Neuronal stem cell (in vitro differentiated cells): ENCODE measurements around the gene PIK3AP1.

Experiments used
- DNase-seq: peaks from one replicate; pipeline ENCODE4 v3.0.0-alpha.2; 2013; ENCODE audit warnings: low spot score
- H2AFZ ChIP-seq: one replicate; pipeline ENCODE4 v1.6.1; 2013; ENCODE audit warnings: mild to moderate bottlenecking, low read length, inconsistent platforms
- H2AK5ac ChIP-seq: 2 replicates; pipeline ENCODE4 v1.6.1; 2013; ENCODE audit warnings: low read depth, mild to moderate bottlenecking, inconsistent platforms, low read length, moderate library complexity, mixed read lengths
- H2BK120ac ChIP-seq: 2 replicates; pipeline ENCODE4 v1.6.1; 2013; ENCODE audit warnings: low read depth, mild to moderate bottlenecking, inconsistent platforms, low read length, moderate library complexity, mixed read lengths
- H2BK12ac ChIP-seq: one replicate; pipeline ENCODE4 v1.6.1; 2013; ENCODE audit warnings: low read length, inconsistent platforms
- H2BK15ac ChIP-seq: 2 replicates; pipeline ENCODE4 v1.6.1; 2013; ENCODE audit warnings: mild to moderate bottlenecking, low read length, inconsistent platforms, mixed read lengths
- H2BK5ac ChIP-seq: one replicate; pipeline ENCODE4 v1.6.1; 2013; ENCODE audit warnings: inconsistent platforms, mild to moderate bottlenecking, low read length, moderate library complexity
- H3K14ac ChIP-seq: one replicate; pipeline ENCODE4 v1.6.1; 2013; ENCODE audit warnings: low read length, inconsistent platforms
- H3K18ac ChIP-seq: 2 replicates; pipeline ENCODE4 v1.6.1; 2013; ENCODE audit warnings: low read length, inconsistent platforms
- H3K23ac ChIP-seq: 2 replicates; pipeline ENCODE4 v1.6.1; 2013; ENCODE audit warnings: low read depth, mild to moderate bottlenecking, mixed read lengths, low read length, inconsistent platforms; ENCODE audit not compliant: poor library complexity
- H3K27ac ChIP-seq: replicated peaks from 3 replicates; pipeline ENCODE4 v1.5.1; 2013; ENCODE audit warnings: low read length, inconsistent platforms
- H3K27me3 ChIP-seq, 3 experiments: 2 replicates each; pipeline ENCODE4 v1.6.1; 2013; ENCODE audit warnings: low read length in 3 of 3, mild to moderate bottlenecking in 2 of 3, inconsistent platforms in 1 of 3, low read depth in 1 of 3, mixed read lengths in 1 of 3, moderate library complexity in 1 of 3; ENCODE audit not compliant: control insufficient read depth in 3 of 3, insufficient read depth in 3 of 3
- H3K36me3 ChIP-seq, 2 donors: replicated peaks in 1 of 2; 2 replicates each; pipeline ENCODE4 v1.6.1; 2013; ENCODE audit warnings: low read length in 2 of 2; ENCODE audit not compliant: control insufficient read depth in 2 of 2, insufficient read depth in 2 of 2
- H3K4ac ChIP-seq: 2 replicates; pipeline ENCODE4 v1.6.1; 2013; ENCODE audit warnings: inconsistent platforms, mild to moderate bottlenecking, low read length, moderate library complexity
- H3K4me1 ChIP-seq, 2 donors: 1 replicate in 1 of 2; 2 replicates in 1 of 2; pipeline ENCODE4 v1.6.1; 2013; ENCODE audit warnings: low read length in 2 of 2, low read depth in 1 of 2; ENCODE audit not compliant: control insufficient read depth in 2 of 2, insufficient read depth in 1 of 2
- H3K4me2 ChIP-seq: one replicate; pipeline ENCODE4 v1.6.1; 2013; ENCODE audit warnings: mild to moderate bottlenecking, low read length, inconsistent platforms; ENCODE audit not compliant: insufficient read depth, poor library complexity, severe bottlenecking
- H3K4me3 ChIP-seq, 2 donors: 2 replicates each; pipeline ENCODE4 v1.5.1; 2013; ENCODE audit warnings: low read length in 2 of 2, mild to moderate bottlenecking in 2 of 2, inconsistent platforms in 1 of 2, moderate library complexity in 1 of 2
- H3K79me1 ChIP-seq: one replicate; pipeline ENCODE4 v1.6.1; 2013; ENCODE audit warnings: low read depth, mild to moderate bottlenecking, inconsistent platforms, low read length, moderate library complexity
- H3K9ac ChIP-seq: one replicate; pipeline ENCODE4 v1.6.1; 2013; ENCODE audit warnings: mild to moderate bottlenecking, low read depth, low read length, inconsistent platforms; ENCODE audit not compliant: poor library complexity
- H3K9me3 ChIP-seq, 2 donors: replicated peaks in 1 of 2; 2 replicates each; pipeline versions ENCODE3 to v1.6.1; 2013; ENCODE audit warnings: low read length in 2 of 2, mild to moderate bottlenecking in 2 of 2, inconsistent platforms in 1 of 2, low read depth in 1 of 2, mixed read lengths in 1 of 2, moderate library complexity in 1 of 2; ENCODE audit not compliant: control insufficient read depth in 2 of 2, insufficient read depth in 1 of 2
- H4K8ac ChIP-seq: one replicate; pipeline ENCODE4 v1.6.1; 2013; ENCODE audit warnings: low read depth, mild to moderate bottlenecking, inconsistent platforms, low read length, moderate library complexity
- H4K91ac ChIP-seq: one replicate; pipeline ENCODE4 v1.6.1; 2013; ENCODE audit warnings: low read length, low read depth, mild to moderate bottlenecking, inconsistent platforms; ENCODE audit not compliant: poor library complexity
- WGBS, 2 donors: extraction: QIAGEN DNeasy Blood & Tissue Kit; methylation state at CpG; one replicate each; pipeline ENCODE4 v1.1.7; 2013; ENCODE audit warnings: missing lambda C conversion rate in 2 of 2, mixed read lengths in 1 of 2; ENCODE audit not compliant: insufficient read length in 2 of 2, insufficient replicate concordance in 1 of 2; ENCODE audit errors: extremely low coverage in 2 of 2; 5-methylcytosine and 5-hydroxymethylcytosine counted together

PIK3AP1 gene

DNA sequence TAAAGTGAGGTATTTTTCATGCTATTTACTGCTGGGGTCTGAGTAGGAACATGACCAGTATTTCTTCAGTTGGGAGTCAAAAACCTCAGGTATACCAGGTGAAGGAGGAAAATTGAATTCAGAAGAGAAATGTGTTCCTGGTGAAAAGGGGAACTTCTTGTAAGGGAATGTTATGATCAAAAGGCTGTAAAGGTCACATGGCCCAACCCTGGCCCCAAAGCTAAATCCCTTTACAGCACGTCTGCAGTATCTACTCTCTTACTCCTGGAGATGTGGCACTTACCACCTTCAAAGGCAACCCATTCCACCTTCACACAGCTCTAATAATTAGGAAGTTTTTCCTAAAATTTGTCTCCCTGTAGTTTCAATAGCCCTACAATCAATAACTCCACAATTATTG lies 15.2 kb downstream of the PIK3AP1 start:
- H3K9me3 ChIP-seq, result no peaks in the 10 kb centered on the region

GRCh38 chr10:96704563-96704962 lies 15.8 kb downstream of the PIK3AP1 start:
- Histone ChIP-seq H4K8ac (no peak overlapping the region), H3K4me3 (no peak overlapping the region), H3K9ac (no peak overlapping the region), H2BK5ac (no peak overlapping the region), H2AK5ac (no peak overlapping the region), H3K9me3 (no peaks in the 10 kb centered on the region), H3K4me2 (no peak overlapping the region), H3K36me3 (no peaks in the 10 kb centered on the region), H2BK15ac (no peak overlapping the region), H2BK12ac (no peak overlapping the region), H3K23ac (no peak overlapping the region), H4K91ac (no peak overlapping the region), H3K27me3 (peaks cover 0 to 4% (median 0%) of the 10 kb centered on the region in 3 experiments), H3K14ac (no peak overlapping the region), H2AFZ (no peak overlapping the region), H2BK120ac (no peak overlapping the region), H3K18ac (no peak overlapping the region), H3K27ac (no peak overlapping the region), H3K4me1 (no peaks in the 10 kb centered on the region), H3K79me1 (no peaks in the 10 kb centered on the region), H3K4ac (no peak overlapping the region)
- no CpG with 5 or more reads among the region's 4 CpGs for WGBS, 2 donors
- no peak for DNase-seq

More for the DNA sequence above, 15.2 kb downstream of the PIK3AP1 start:
- no peak for DNase-seq
- no peak overlapping the region for H3K18ac ChIP-seq
- H3K4ac ChIP-seq, result no peak overlapping the region
- H3K79me1 ChIP-seq, result no peaks in the 10 kb centered on the region
- no peak overlapping the region for H3K14ac ChIP-seq
- H2BK120ac ChIP-seq, result no peak overlapping the region
- no peak overlapping the region for H3K9ac ChIP-seq
- no peak overlapping the region for H3K4me2 ChIP-seq
- H2AFZ ChIP-seq, result no peak overlapping the region
- H2BK15ac ChIP-seq, result no peak overlapping the region
- no peak overlapping the region for H3K23ac ChIP-seq
- H3K4me1 ChIP-seq, result no peaks in the 10 kb centered on the region
- no peak overlapping the region for H3K4me3 ChIP-seq
- no CpG with 5 or more reads among the region's 1 CpG for WGBS, 2 donors
- H2BK5ac ChIP-seq, result no peak overlapping the region
- no peaks in the 10 kb centered on the region for H3K36me3 ChIP-seq
- peaks cover 0 to 2% (median 0%) of the 10 kb centered on the region in 3 experiments for H3K27me3 ChIP-seq
- no peak overlapping the region for H2AK5ac ChIP-seq
- H3K27ac ChIP-seq, result no peak overlapping the region
- no peak overlapping the region for H4K8ac ChIP-seq
- no peak overlapping the region for H2BK12ac ChIP-seq
- H4K91ac ChIP-seq, result no peak overlapping the region

GRCh38 chr10:96703358-96703757 lies 17.0 kb downstream of the PIK3AP1 start:
- no CpG with 5 or more reads among the region's 4 CpGs for WGBS, 2 donors
- no peak overlapping the region for H4K91ac ChIP-seq
- no peak for DNase-seq
- H4K8ac ChIP-seq, result no peak overlapping the region
- H2BK120ac ChIP-seq, result no peak overlapping the region
- no peak overlapping the region for H2AFZ ChIP-seq
- H2BK5ac ChIP-seq, result no peak overlapping the region
- H3K36me3 ChIP-seq, result no peaks in the 10 kb centered on the region
- no peak overlapping the region for H3K14ac ChIP-seq
- no peak overlapping the region for H3K18ac ChIP-seq
- peaks cover 0 to 5% (median 0%) of the 10 kb centered on the region in 3 experiments for H3K27me3 ChIP-seq
- H3K9ac ChIP-seq, result no peak overlapping the region
- no peaks in the 10 kb centered on the region for H3K4me1 ChIP-seq
- H2AK5ac ChIP-seq, result no peak overlapping the region
- H3K4me2 ChIP-seq, result no peak overlapping the region
- no peak overlapping the region for H3K23ac ChIP-seq
- H3K4me3 ChIP-seq, result no peak overlapping the region
- H3K27ac ChIP-seq, result no peak overlapping the region
- H3K9me3 ChIP-seq, result no peaks in the 10 kb centered on the region
- H3K79me1 ChIP-seq, result no peaks in the 10 kb centered on the region
- H3K4ac ChIP-seq, result no peak overlapping the region
- H2BK12ac ChIP-seq, result no peak overlapping the region
- no peak overlapping the region for H2BK15ac ChIP-seq

DNA sequence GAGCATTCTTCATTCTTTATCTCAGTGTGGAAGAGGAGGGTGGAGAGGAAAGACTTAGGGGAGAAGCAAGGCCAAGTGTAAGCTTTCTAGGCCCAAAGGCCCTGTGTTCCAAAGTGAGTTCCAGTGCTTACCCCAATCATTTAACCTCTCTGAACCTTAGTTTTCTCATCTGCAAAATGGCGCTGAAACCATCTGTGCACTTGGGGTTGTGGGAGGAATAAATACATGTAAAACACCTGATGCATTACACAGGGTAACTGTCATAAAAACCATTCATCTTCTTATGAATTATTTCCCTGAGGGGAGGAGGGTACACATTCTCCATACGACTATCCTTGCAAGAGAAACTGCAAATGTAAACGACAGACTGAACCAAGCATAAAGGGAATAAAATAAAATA lies 19.0 kb downstream of the PIK3AP1 start:
- no peak overlapping the region for H3K4ac ChIP-seq
- H2AK5ac ChIP-seq, result no peak overlapping the region
- H2BK12ac ChIP-seq, result no peak overlapping the region
- H3K9me3 ChIP-seq, result no peaks in the 10 kb centered on the region
- no peak for DNase-seq
- H3K18ac ChIP-seq, result no peak overlapping the region
- H2AFZ ChIP-seq, result no peak overlapping the region
- H3K14ac ChIP-seq, result no peak overlapping the region
- H2BK120ac ChIP-seq, result no peak overlapping the region
- H3K4me2 ChIP-seq, result no peak overlapping the region
- WGBS, 2 donors, result no CpG with 5 or more reads among the region's 3 CpGs
- H3K4me1 ChIP-seq, result no peaks in the 10 kb centered on the region
- H3K4me3 ChIP-seq, result no peak overlapping the region
- no peak overlapping the region for H3K23ac ChIP-seq
- no peaks in the 10 kb centered on the region for H3K79me1 ChIP-seq
- no peak overlapping the region for H3K9ac ChIP-seq
- H2BK5ac ChIP-seq, result no peak overlapping the region
- H3K27ac ChIP-seq, result no peak overlapping the region
- H4K8ac ChIP-seq, result no peak overlapping the region
- no peak overlapping the region for H2BK15ac ChIP-seq
- no peak overlapping the region for H4K91ac ChIP-seq
- H3K27me3 ChIP-seq, result peaks cover 0 to 5% (median 0%) of the 10 kb centered on the region in 3 experiments
- no peaks in the 10 kb centered on the region for H3K36me3 ChIP-seq
